ENCODE data around the gene FBXL2. TPM values are rescaled to one million over a fixed set of nuclear protein-coding genes. Genes with fewer than 3 reads are reported as not detected.

The FBXL2 gene
- total and polyA plus RNA-seq, 12 donors: 5.9 to 25.5 (median 9.1) TPM

DNA sequence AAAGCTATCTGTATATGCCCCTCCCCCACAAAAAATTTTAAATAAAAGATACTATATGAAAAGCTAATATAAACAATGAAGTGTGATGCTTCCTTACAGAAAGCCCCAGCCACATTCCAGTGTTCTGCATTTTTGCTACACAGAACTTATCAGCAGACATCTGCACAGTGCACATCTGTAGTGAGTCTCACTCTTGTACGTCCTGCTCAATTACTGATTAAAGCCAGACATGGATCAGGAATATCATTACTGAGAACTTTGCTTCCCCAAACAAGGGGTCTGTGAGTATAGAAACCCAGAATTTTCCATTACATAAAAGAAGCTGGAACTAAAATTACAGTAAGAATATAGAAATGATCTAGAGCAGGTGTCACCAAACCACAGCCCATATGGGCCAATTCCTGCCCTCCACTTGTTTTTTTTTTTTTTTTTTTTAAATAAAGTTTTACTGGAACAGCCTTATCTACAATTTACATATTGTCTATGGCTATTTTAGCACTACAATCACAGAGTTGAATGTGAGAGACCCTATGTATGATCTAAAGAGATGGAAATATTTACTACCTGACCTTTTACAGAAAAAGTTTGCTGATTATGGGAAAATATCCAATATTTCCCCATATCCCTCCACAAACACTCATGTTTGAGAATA, 117.3 kb downstream of the FBXL2 start:
- Histone ChIP-seq H3K4me3 (no peak overlapping the region), H3K4me1 (replicated peaks in 1 of 2) (no peaks in the 10 kb centered on the region), H3K9me3 (replicated peaks in 1 of 3) (no peaks in the 10 kb centered on the region), H3K36me3 (replicated peaks in 1 of 2) (peaks cover 0 to 84% of the 10 kb centered on the region in 2 donors), H3K27ac (no peak overlapping the region), H3K27me3 (no peaks in the 10 kb centered on the region)
- no peak for DNase-seq
- TF ChIP-seq, protein P1, sequence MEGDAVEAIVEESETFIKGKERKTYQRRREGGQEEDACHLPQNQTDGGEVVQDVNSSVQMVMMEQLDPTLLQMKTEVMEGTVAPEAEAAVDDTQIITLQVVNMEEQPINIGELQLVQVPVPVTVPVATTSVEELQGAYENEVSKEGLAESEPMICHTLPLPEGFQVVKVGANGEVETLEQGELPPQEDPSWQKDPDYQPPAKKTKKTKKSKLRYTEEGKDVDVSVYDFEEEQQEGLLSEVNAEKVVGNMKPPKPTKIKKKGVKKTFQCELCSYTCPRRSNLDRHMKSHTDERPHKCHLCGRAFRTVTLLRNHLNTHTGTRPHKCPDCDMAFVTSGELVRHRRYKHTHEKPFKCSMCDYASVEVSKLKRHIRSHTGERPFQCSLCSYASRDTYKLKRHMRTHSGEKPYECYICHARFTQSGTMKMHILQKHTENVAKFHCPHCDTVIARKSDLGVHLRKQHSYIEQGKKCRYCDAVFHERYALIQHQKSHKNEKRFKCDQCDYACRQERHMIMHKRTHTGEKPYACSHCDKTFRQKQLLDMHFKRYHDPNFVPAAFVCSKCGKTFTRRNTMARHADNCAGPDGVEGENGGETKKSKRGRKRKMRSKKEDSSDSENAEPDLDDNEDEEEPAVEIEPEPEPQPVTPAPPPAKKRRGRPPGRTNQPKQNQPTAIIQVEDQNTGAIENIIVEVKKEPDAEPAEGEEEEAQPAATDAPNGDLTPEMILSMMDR (IDR thresholded peaks at IDR 0.05): no peak
- TF ChIP-seq POLR2A (IDR thresholded peaks at IDR 0.05): no peak
- 81 to 98% (median 90%) methylated on average over 1 of the region's 1 CpG for WGBS, 4 donors
- intact Hi-C loops (cut with DNase I): no loop called here

DNA sequence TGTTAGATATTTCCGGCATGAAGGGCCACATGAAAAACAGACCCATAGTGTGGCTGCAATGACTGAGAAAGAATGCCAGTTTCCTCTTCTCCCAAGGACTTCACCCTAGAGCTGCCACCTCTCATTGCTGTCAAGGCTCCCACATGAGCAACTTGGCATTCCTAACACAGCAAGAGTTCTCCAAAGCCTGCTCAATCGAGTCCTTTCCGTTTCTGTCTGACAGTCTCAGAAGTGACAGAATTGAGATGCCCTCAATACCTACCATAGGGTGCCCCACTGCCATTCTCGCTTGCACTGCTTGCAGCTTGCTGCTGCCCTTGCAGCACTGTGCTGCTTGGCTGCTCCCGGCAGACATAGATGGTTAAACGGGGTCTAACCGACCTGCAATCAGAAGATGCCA, 118.7 kb downstream of the FBXL2 start:
- no peak overlapping the region for H3K4me3 ChIP-seq
- no peaks in the 10 kb centered on the region for H3K9me3 ChIP-seq (replicated peaks in 1 of 3)
- intact Hi-C loops (cut with DNase I): no loop called here
- no peak for TF ChIP-seq POLR2A (IDR thresholded peaks at IDR 0.05)
- TF ChIP-seq, protein P1 (IDR thresholded peaks at IDR 0.05): no peak
- H3K27me3 ChIP-seq: no peaks in the 10 kb centered on the region
- peaks cover 0 to 86% of the 10 kb centered on the region in 2 donors for H3K36me3 ChIP-seq (replicated peaks in 1 of 2)
- H3K4me1 ChIP-seq (replicated peaks in 1 of 2): no peaks in the 10 kb centered on the region
- DNase-seq: peak in 1 of 7 donors; percentile 16
- 67 to 89% (median 81%) methylated on average over 4 to 7 of the region's 7 CpGs for WGBS, 4 donors
- H3K27ac ChIP-seq: no peak overlapping the region

DNA sequence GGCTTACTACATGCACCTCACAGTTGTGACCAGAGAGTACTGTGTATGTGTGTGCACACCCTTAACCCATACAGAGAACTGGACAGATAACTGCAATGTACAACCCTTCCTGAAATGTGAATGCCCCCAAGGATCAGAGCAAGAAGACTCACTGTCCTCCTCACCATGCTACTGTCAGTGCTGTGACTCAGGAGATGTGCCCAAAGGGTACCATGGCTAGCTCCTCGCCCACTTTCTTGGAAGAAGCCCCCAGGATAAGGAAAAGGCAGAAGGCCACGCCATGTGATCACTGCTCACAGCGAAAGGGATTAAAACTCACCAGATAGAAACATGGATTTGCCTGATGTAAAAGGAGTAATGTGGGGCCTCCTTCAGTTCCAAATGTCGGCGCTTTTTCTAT, 121.2 kb downstream of the FBXL2 start:
- Histone ChIP-seq H3K4me1 (replicated peaks in 1 of 2) (no peaks in the 10 kb centered on the region), H3K27ac (no peak overlapping the region), H3K27me3 (no peaks in the 10 kb centered on the region), H3K4me3 (no peak overlapping the region), H3K36me3 (replicated peaks in 1 of 2) (peaks cover 0 to 93% of the 10 kb centered on the region in 2 donors), H3K9me3 (replicated peaks in 1 of 3) (no peaks in the 10 kb centered on the region)
- no peak for DNase-seq
- TF ChIP-seq, protein P1 (IDR thresholded peaks at IDR 0.05): no peak
- TF ChIP-seq POLR2A (IDR thresholded peaks at IDR 0.05): no peak
- intact Hi-C loops (cut with DNase I): no loop called here
- 92 to 100% (median 97%) methylated on average over 5 of the region's 5 CpGs for WGBS, 4 donors

DNA sequence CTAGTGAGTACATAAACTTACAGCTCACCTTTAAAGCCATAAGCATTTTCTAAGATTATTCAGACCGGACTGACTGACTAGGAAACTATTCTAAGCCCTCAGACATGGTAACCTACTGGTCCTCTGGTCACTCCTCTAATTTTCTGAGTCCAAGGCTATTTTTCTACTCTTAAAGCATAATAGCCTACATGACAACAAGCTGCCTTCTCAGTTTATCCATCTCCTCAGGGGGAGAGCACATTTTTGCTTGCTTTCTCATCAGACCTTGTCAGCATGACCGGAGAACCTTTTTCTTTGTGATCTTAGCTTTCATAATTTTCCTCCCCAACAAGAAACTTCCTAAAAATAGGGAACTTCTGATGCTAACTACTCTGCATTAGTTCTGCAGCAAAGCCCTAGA, 124.5 kb downstream of the FBXL2 start:
- Histone ChIP-seq H3K27me3 (no peaks in the 10 kb centered on the region), H3K4me3 (no peak overlapping the region), H3K27ac (no peak overlapping the region), H3K9me3 (replicated peaks in 1 of 3) (no peaks in the 10 kb centered on the region), H3K36me3 (replicated peaks in 1 of 2) (peaks cover 0 to 87% of the 10 kb centered on the region in 2 donors), H3K4me1 (replicated peaks in 1 of 2) (no peaks in the 10 kb centered on the region)
- intact Hi-C loops (cut with DNase I): no loop called here
- TF ChIP-seq POLR2A (IDR thresholded peaks at IDR 0.05): no peak
- TF ChIP-seq, protein P1 (IDR thresholded peaks at IDR 0.05): no peak
- WGBS, 4 donors: 86 to 96% (median 91%) methylated on average over 2 of the region's 2 CpGs
- no peak for DNase-seq
